Neural cell (in vitro differentiated cells): ENCODE data around the gene WBP1. TPM values are rescaled to one million over a fixed set of nuclear protein-coding genes. Genes with fewer than 3 reads are reported as not detected.

Experiments used
- H2AFZ ChIP-seq: fragments of 200-600, 300-800 bp; sonication (generic), shearing (Covaris generic); 2 replicates; pipeline ENCODE4 v1.6.0; 2014; ENCODE audit warnings: low read depth, mild to moderate bottlenecking, antibody characterized with exemption, low read length, moderate library complexity
- H3F3A ChIP-seq: fragments of 200-600 bp; shearing (Covaris generic); 2 replicates; pipeline ENCODE4 v1.6.1; 2016; ENCODE audit warnings: mild to moderate bottlenecking, moderate library complexity, mixed read lengths, antibody characterized with exemption, low read length; ENCODE audit not compliant: insufficient read depth, poor library complexity, severe bottlenecking
- H3K27ac ChIP-seq: fragments of 200-600, 300-800 bp; sonication (generic), shearing (Covaris generic); 2 replicates; pipeline ENCODE4 v1.5.1; 2014; ENCODE audit warnings: mild to moderate bottlenecking, low read length, moderate library complexity
- H3K27me3 ChIP-seq: fragments of 300-800, 200-600 bp; sonication (generic), shearing (Covaris generic); 2 replicates; pipeline ENCODE4 v1.6.0; 2014; ENCODE audit warnings: mild to moderate bottlenecking, low read depth, low read length, moderate library complexity; ENCODE audit not compliant: insufficient read depth
- H3K36me3 ChIP-seq: fragments of 300-800, 200-600 bp; sonication (generic), shearing (Covaris generic); 2 replicates; pipeline ENCODE4 v1.5.1; 2014; ENCODE audit warnings: mild to moderate bottlenecking, antibody characterized with exemption, low read length, moderate library complexity; ENCODE audit not compliant: insufficient read depth
- H3K4me2 ChIP-seq: fragments of 300-800, 200-600 bp; sonication (generic), shearing (Covaris generic); 2 replicates; pipeline ENCODE4 v1.6.0; 2014; ENCODE audit warnings: mild to moderate bottlenecking, low read length
- H3K4me3 ChIP-seq: fragments of 300-800, 200-600 bp; sonication (generic), shearing (Covaris generic); 2 replicates; pipeline ENCODE4 v1.5.1; 2014; ENCODE audit warnings: mild to moderate bottlenecking, low read length, moderate library complexity
- H3K79me2 ChIP-seq: fragments of 200-600 bp; shearing (Covaris generic); replicated peaks from 2 replicates; pipeline ENCODE4 v1.6.0; 2014; ENCODE audit warnings: mild to moderate bottlenecking, low read length, moderate library complexity; ENCODE audit not compliant: insufficient read depth
- H3K9ac ChIP-seq: fragments of 300-800, 200-600 bp; sonication (generic), shearing (Covaris generic); 2 replicates; pipeline ENCODE4 v1.6.1; 2016; ENCODE audit warnings: mild to moderate bottlenecking, low read length, mixed read lengths
- H3K9me2 ChIP-seq: fragments of 200-600 bp; shearing (Covaris generic); 2 replicates; pipeline ENCODE4 v1.6.1; 2016; ENCODE audit warnings: mild to moderate bottlenecking, low read length, mixed read lengths; ENCODE audit not compliant: insufficient read depth
- H3K9me3 ChIP-seq: fragments of 200-600, 300-800 bp; sonication (generic), shearing (Covaris generic); 2 replicates; pipeline ENCODE4 v1.6.1; 2016; ENCODE audit warnings: mild to moderate bottlenecking, mixed run types, low read length, moderate library complexity, mixed read lengths
- H4K20me1 ChIP-seq: fragments of 200-600 bp; shearing (Covaris generic); 2 replicates; pipeline ENCODE4 v1.6.1; 2016; ENCODE audit warnings: mild to moderate bottlenecking, mixed run types; ENCODE audit not compliant: insufficient read depth
- CTCF ChIP-seq: fragments of 450-650 bp; IDR thresholded peaks from 2 replicates; pipeline ENCODE4 v1.5.1; 2014; ENCODE audit warnings: antibody characterized with exemption, mild to moderate bottlenecking, moderate library complexity; ENCODE audit not compliant: poor library complexity, severe bottlenecking
- EP300 ChIP-seq: fragments of 450-650 bp; conservative IDR thresholded peaks from 2 replicates; pipeline ENCODE4 v1.6.1; 2014; ENCODE audit warnings: antibody characterized with exemption, mild to moderate bottlenecking, moderate library complexity; ENCODE audit not compliant: poor library complexity, severe bottlenecking
- EZH2 ChIP-seq: fragments of 200-600, 300-800 bp; shearing (Covaris generic), sonication (generic); IDR thresholded peaks from 2 replicates; pipeline ENCODE4 v1.6.1; 2014; ENCODE audit warnings: antibody characterized with exemption, low read length, borderline replicate concordance, mild to moderate bottlenecking; ENCODE audit not compliant: insufficient read depth, poor library complexity, severe bottlenecking
- MXI1 ChIP-seq: fragments of 450-650 bp; conservative IDR thresholded peaks from 2 replicates; pipeline ENCODE4 v1.6.1; 2014; ENCODE audit warnings: antibody characterized with exemption, mild to moderate bottlenecking; ENCODE audit not compliant: poor library complexity, severe bottlenecking
- POLR2AphosphoS5 ChIP-seq: IDR thresholded peaks from 2 replicates; pipeline ENCODE4 v1.6.1; 2012
- RAD21 ChIP-seq: fragments of 450-650 bp; conservative IDR thresholded peaks from 2 replicates; pipeline ENCODE4 v1.6.1; 2014; ENCODE audit warnings: antibody characterized with exemption, mild to moderate bottlenecking, moderate library complexity
- SMC3 ChIP-seq: fragments of 450-650 bp; conservative IDR thresholded peaks from 2 replicates; pipeline ENCODE4 v1.6.1; 2014; ENCODE audit warnings: antibody characterized with exemption, mild to moderate bottlenecking, moderate library complexity; ENCODE audit not compliant: poor library complexity
- TAF1 ChIP-seq: IDR thresholded peaks from 2 replicates; pipeline ENCODE4 v1.6.1; 2012; ENCODE audit warnings: low read depth
- polyA plus RNA-seq: library from polyadenylated mRNA; depleted of rRNA; stranded (reverse); fragments of >200 nt; gene quantifications from 2 replicates; pipeline ENCODE4 v1.2.3, GENCODE V29; 2014
- TF ChIP-seq, protein P1 (sequence below): IDR thresholded peaks from 2 replicates; pipeline ENCODE4 v1.6.1; 2012; ENCODE audit warnings: borderline replicate concordance

WBP1 gene
- polyA plus RNA-seq, 1 donor from 2014 or later, result 220 TPM

DNA sequence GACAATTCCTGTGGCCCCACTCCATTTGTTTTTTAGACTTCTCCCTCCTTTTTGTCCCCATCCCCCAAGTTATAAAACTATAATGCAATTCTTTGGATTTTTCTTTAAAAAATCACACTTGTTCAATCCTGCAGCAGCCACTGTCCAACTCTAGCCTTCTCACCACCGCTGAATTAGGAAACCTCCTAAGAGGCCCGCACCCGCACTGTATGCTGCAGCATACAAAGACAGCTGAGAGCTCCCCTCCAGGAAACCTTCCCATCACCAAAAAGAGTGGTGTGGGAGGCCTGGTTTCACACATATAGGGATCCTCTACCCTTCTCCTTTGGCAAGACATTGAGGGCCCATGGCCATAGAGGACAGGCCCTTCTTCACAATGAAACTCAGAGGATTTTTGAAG is 46.4 kb downstream of the WBP1 start:
- Histone ChIP-seq H3K4me3 (no peak overlapping the region), H3K27ac (no peak overlapping the region), H3K79me2 (peaks cover 6% of the 10 kb centered on the region), H3K9me2 (no peaks in the 10 kb centered on the region), H4K20me1 (no peaks in the 10 kb centered on the region), H3K9me3 (no peaks in the 10 kb centered on the region), H3K9ac (no peak overlapping the region), H3F3A (peaks cover 3% of the 10 kb centered on the region), H2AFZ (no peak overlapping the region), H3K27me3 (peaks cover 76% of the 10 kb centered on the region), H3K36me3 (peaks cover 7% of the 10 kb centered on the region), H3K4me2 (no peak overlapping the region)
- TF ChIP-seq EP300, result no peak
- no peak for TF ChIP-seq POLR2AphosphoS5
- no peak for TF ChIP-seq SMC3
- no peak for TF ChIP-seq EZH2
- TF ChIP-seq RAD21, result no peak
- TF ChIP-seq CTCF, result no peak
- TF ChIP-seq TAF1, result no peak
- TF ChIP-seq MXI1, result no peak
- TF ChIP-seq, protein P1, sequence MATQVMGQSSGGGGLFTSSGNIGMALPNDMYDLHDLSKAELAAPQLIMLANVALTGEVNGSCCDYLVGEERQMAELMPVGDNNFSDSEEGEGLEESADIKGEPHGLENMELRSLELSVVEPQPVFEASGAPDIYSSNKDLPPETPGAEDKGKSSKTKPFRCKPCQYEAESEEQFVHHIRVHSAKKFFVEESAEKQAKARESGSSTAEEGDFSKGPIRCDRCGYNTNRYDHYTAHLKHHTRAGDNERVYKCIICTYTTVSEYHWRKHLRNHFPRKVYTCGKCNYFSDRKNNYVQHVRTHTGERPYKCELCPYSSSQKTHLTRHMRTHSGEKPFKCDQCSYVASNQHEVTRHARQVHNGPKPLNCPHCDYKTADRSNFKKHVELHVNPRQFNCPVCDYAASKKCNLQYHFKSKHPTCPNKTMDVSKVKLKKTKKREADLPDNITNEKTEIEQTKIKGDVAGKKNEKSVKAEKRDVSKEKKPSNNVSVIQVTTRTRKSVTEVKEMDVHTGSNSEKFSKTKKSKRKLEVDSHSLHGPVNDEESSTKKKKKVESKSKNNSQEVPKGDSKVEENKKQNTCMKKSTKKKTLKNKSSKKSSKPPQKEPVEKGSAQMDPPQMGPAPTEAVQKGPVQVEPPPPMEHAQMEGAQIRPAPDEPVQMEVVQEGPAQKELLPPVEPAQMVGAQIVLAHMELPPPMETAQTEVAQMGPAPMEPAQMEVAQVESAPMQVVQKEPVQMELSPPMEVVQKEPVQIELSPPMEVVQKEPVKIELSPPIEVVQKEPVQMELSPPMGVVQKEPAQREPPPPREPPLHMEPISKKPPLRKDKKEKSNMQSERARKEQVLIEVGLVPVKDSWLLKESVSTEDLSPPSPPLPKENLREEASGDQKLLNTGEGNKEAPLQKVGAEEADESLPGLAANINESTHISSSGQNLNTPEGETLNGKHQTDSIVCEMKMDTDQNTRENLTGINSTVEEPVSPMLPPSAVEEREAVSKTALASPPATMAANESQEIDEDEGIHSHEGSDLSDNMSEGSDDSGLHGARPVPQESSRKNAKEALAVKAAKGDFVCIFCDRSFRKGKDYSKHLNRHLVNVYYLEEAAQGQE, result no peak

DNA sequence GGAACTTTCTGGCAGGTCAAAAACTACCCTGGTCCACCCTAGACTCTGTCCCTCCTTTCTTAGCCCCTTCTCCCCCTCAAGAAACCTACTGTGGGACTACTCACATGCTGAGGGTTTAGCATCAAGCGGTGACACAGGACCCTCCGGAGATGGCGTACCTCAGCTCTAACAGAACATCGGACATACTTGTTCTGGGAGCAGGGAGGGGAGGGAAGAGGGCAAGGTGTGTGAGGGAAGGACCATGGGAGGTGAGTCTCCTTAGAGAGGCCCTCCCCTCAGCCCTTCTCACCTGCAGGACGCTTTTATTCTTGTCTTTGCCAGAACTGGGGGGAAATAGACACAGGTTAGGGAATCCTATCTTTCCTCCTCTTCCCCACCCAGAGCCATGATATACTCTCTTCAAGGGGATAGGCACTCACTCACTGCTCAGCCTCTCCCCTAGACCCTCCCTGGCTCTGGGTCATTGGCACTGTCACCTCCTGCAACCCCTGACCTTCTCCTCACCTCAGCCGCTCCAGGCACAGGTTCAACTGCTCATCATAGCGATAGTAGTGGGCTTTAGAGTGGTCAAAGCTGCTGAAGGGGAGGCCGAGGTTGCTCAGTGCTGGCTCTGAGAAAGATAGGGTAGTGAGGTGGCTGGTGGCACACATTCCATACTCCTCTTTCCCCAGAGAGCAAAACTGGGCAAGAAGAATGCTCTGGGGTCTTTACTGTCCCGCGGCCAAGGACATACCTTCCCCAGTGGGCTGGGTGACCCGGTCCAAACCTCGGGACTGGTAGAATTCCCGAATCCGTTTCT is 47.4 kb downstream of the WBP1 start:
- Histone ChIP-seq H3K4me2 (no peak overlapping the region), H3K9me3 (no peaks in the 10 kb centered on the region), H3K27me3 (peaks cover 76% of the 10 kb centered on the region), H4K20me1 (no peaks in the 10 kb centered on the region), H3K36me3 (peaks cover 7% of the 10 kb centered on the region), H3K4me3 (peak overlapping the region; percentile 70), H3K27ac (no peak overlapping the region), H3K9me2 (no peaks in the 10 kb centered on the region), H3K9ac (no peak overlapping the region), H3F3A (peaks cover 3% of the 10 kb centered on the region), H2AFZ (no peak overlapping the region), H3K79me2 (peaks cover 6% of the 10 kb centered on the region)
- no peak for TF ChIP-seq POLR2AphosphoS5
- no peak for TF ChIP-seq SMC3
- TF ChIP-seq EZH2, result no peak
- TF ChIP-seq CTCF, result no peak
